NCI-H748 (cell line): ENCODE results near the gene MYOCOS.

Experiments used
- DNase-seq: peaks from one replicate; lab custom pipeline; 2025; ENCODE audit not compliant: unreplicated experiment; lab: John Stamatoyannopoulos, UW

Gene MYOCOS

GRCh38 chr1:171623651-171624331, 1.7 kb downstream of the MYOCOS start:
- DNase-seq, result no peak

GRCh38 chr1:171625225-171625624, 3.2 kb downstream of the MYOCOS start:
- DNase-seq, result no peak

GRCh38 chr1:171627020-171627419, 5.0 kb downstream of the MYOCOS start:
- no peak for DNase-seq

- DNase-seq, result no peak
Observed at GRCh38 chr1:171628225-171628624, 6.2 kb downstream of the MYOCOS start.

GRCh38 chr1:171635661-171636060, 13.6 kb downstream of the MYOCOS start:
- no peak for DNase-seq

- DNase-seq, result no peak
Observed at GRCh38 chr1:171636141-171636540, 14.1 kb downstream of the MYOCOS start.

GRCh38 chr1:171637928-171638576, 16.0 kb downstream of the MYOCOS start:
- no peak for DNase-seq

- DNase-seq, result no peak
Observed at GRCh38 chr1:171640225-171640624, 18.2 kb downstream of the MYOCOS start.

- no peak for DNase-seq
Observed at GRCh38 chr1:171641076-171641864, 19.2 kb downstream of the MYOCOS start.

- DNase-seq, result no peak
Observed at GRCh38 chr1:171642197-171642596, 20.2 kb downstream of the MYOCOS start.

GRCh38 chr1:171643156-171643555, 21.1 kb downstream of the MYOCOS start:
- no peak for DNase-seq

GRCh38 chr1:171644805-171645483, 22.9 kb downstream of the MYOCOS start:
- peak; percentile 79 for DNase-seq

GRCh38 chr1:171645553-171646248, 23.7 kb downstream of the MYOCOS start:
- no peak for DNase-seq

GRCh38 chr1:171646249-171646560, 24.2 kb downstream of the MYOCOS start:
- DNase-seq, result no peak

GRCh38 chr1:171652234-171652822, 30.3 kb downstream of the MYOCOS start, which contains the start of gene MYOC:
Gene MYOC (minus strand): TSS chr1:171652688. CDS start chr1:171652611, 77 bp downstream.
- DNase-seq, result no peak

- no peak for DNase-seq
Observed at GRCh38 chr1:171653796-171654195, 31.8 kb downstream of the MYOCOS start.

GRCh38 chr1:171654201-171654941, 32.3 kb downstream of the MYOCOS start:
- DNase-seq, result no peak

GRCh38 chr1:171654942-171655745, 33.1 kb downstream of the MYOCOS start:
- peak; percentile 11 for DNase-seq

GRCh38 chr1:171655746-171656116, 33.7 kb downstream of the MYOCOS start:
- DNase-seq, result no peak
